HepG2 (cell line): ENCODE results near the gene SHF.

Source experiments
- USF2 ChIP-seq, 2 experiments: sonication (generic) in 1 of 2; formaldehyde crosslinking in 1 of 2; IDR thresholded peaks; 2 replicates each; pipeline versions ENCODE4 v1.5.1 to v1.6.1; 2011 to 2020; ENCODE audit warnings: borderline replicate concordance in 1 of 2, low read depth in 1 of 2, low read length in 1 of 2, mild to moderate bottlenecking in 1 of 2, missing genetic modification reagents in 1 of 2, moderate library complexity in 1 of 2
- ZFX ChIP-seq: sonication (generic); formaldehyde crosslinking; IDR thresholded peaks from 2 replicates; pipeline ENCODE4 v1.4.0; 2020; ENCODE audit warnings: mild to moderate bottlenecking, low read depth, missing genetic modification reagents, moderate library complexity
- ZNF646 ChIP-seq: sonication (generic); formaldehyde crosslinking; IDR thresholded peaks from 2 replicates; pipeline ENCODE4 v1.9.0; 2021; ENCODE audit warnings: mild to moderate bottlenecking, missing genetic modification reagents

GRCh38 chr15:45157974-45158373 is 29.8 kb downstream of the SHF start:
- no peak for TF ChIP-seq USF2 (IDR thresholded peaks at IDR 0.05; ENCODE audit: low read depth, low read length)
- no peak for TF ChIP-seq USF2 (CRISPR knock-in tag; IDR thresholded peaks at IDR 0.05; ENCODE audit: borderline replicate concordance)
- TF ChIP-seq ZFX (CRISPR knock-in tag), result no peak
- no peak for TF ChIP-seq ZNF646
